ENCODE measurements around the gene ZNF189.

The ZNF189 gene

DNA sequence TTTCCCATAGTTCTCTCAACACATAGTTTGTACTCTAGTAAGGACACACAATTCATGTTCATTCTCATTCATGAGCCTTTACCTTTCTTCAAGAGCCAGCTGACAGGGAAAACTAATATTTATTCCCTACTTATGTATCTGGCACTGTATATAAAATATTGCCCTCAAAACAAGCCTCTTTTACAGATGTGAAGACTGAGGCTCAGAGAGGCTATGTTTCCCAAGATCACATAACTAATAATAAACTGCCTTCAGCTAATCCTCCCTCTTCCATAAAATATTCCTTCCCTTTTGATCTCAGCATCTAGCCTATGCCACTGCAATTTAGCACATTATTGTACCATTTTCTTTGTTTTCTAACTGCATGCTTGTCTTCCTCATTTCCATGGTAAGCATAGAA is 18.7 kb downstream of the ZNF189 start:
- no peak for DNase-seq
- TF ChIP-seq, protein P1, sequence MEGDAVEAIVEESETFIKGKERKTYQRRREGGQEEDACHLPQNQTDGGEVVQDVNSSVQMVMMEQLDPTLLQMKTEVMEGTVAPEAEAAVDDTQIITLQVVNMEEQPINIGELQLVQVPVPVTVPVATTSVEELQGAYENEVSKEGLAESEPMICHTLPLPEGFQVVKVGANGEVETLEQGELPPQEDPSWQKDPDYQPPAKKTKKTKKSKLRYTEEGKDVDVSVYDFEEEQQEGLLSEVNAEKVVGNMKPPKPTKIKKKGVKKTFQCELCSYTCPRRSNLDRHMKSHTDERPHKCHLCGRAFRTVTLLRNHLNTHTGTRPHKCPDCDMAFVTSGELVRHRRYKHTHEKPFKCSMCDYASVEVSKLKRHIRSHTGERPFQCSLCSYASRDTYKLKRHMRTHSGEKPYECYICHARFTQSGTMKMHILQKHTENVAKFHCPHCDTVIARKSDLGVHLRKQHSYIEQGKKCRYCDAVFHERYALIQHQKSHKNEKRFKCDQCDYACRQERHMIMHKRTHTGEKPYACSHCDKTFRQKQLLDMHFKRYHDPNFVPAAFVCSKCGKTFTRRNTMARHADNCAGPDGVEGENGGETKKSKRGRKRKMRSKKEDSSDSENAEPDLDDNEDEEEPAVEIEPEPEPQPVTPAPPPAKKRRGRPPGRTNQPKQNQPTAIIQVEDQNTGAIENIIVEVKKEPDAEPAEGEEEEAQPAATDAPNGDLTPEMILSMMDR (IDR thresholded peaks at IDR 0.05; ENCODE audit: low read depth, low read length, missing control alignments): no peak
- in situ Hi-C loops (cut with HindIII; ENCODE audit: low pct_ligation_motif_present, low sequenced_read_pairs): no loop called here
- H3K4me3 ChIP-seq (ENCODE audit: low read depth, low read length): no peak overlapping the region
- H3K27me3 ChIP-seq (replicated peaks): no peaks in the 10 kb centered on the region
- no peaks in the 10 kb centered on the region for H3K36me3 ChIP-seq (replicated peaks)
- H3K27ac ChIP-seq: no peak overlapping the region

DNA sequence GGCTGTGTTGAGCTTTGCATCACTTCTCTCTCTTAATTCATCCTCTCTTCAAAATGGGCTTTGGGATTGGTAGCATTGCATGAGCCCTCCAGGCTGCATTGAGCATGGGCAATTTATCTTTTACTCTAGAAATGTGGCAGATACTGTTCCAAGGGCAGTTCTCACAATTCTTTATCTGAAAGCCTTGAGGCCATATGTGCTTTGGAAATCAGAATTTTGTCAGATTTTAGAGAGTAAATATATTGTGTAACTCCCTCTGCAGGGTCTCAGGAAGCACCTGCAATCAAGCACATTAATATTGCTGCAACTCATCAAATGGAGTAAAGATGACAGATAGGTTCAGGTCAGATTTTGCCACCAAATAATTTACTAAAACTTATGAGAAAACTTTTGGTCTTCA is 19.3 kb downstream of the ZNF189 start:
- Histone ChIP-seq H3K27ac (no peak overlapping the region), H3K36me3 (replicated peaks) (no peaks in the 10 kb centered on the region), H3K4me3 (ENCODE audit: low read depth, low read length) (no peak overlapping the region), H3K27me3 (replicated peaks) (no peaks in the 10 kb centered on the region)
- TF ChIP-seq, protein P1 (IDR thresholded peaks at IDR 0.05; ENCODE audit: low read depth, low read length, missing control alignments): no peak
- in situ Hi-C loops (cut with HindIII; ENCODE audit: low pct_ligation_motif_present, low sequenced_read_pairs): no loop called here
- DNase-seq: no peak

DNA sequence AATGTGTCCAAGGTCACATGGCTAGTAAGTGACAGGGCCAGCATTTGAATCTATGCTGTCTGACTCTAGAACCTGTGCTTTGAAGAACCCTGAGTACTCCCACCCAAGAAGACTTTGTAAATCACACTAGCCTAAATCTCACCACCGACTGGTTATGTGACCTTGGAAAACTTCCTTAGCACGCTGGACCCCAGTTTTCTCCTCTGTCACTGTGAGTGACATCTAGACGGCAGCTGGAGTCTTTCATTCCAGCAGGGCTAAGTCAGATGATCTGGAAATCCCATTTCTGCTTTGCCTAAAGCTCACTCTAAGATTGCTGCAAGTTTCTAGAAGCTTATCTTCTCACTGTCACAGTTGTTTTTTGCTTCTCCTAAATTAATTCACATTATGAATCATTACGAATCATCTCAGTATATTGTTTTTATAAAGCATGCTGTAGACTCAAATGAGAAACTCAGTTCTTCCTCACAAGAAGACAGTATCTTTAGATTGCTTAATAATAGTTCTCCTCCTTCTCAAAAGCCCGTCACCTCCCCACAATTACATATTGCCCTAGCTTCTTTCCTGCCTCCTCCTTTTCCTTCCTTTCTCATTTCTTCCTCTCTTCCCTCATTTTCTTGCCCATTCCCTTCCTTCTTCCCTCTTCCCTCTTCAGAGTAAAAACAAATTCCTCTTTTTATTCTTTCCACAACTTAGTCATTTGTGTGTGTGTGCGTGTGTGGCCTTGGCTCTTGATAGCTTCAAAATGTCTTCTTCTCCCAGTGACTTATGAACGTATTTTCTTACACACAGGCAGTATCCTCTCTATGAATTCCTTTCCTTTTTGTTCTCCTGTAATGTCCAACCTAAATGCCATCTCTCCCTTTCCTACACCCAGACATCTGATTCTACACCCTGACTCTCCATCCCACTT is 20.1 kb downstream of the ZNF189 start:
- H3K27ac ChIP-seq: peak overlapping the region; percentile 24
- DNase-seq: no peak
- TF ChIP-seq, protein P1 (IDR thresholded peaks at IDR 0.05; ENCODE audit: low read depth, low read length, missing control alignments): no peak
- no peak overlapping the region for H3K4me3 ChIP-seq (ENCODE audit: low read depth, low read length)
- in situ Hi-C loops (cut with HindIII; ENCODE audit: low pct_ligation_motif_present, low sequenced_read_pairs): no loop called here
- no peaks in the 10 kb centered on the region for H3K27me3 ChIP-seq (replicated peaks)
- H3K36me3 ChIP-seq (replicated peaks): no peaks in the 10 kb centered on the region

DNA sequence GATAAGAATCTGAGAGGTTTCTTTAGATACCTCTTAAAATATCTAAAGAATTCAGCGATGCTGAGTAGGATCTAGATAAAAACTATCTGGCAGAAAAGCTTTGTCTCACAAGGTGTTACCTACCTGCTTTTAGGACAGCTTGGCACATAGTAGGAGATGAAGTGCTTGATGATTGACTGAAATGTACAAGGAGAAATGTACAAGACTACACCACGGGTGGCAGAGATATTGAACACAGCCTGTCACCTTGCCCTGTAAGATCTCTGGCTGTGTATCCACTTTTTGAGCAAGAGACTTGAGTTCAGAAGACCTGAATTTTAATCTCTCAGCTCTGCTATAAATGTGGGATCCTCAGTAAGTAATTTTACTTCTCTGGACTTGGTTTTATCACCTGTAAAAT is 21.2 kb downstream of the ZNF189 start:
- no peak for DNase-seq
- no peak overlapping the region for H3K4me3 ChIP-seq (ENCODE audit: low read depth, low read length)
- in situ Hi-C loops (cut with HindIII; ENCODE audit: low pct_ligation_motif_present, low sequenced_read_pairs): no loop called here
- no peaks in the 10 kb centered on the region for H3K27me3 ChIP-seq (replicated peaks)
- H3K36me3 ChIP-seq (replicated peaks): no peaks in the 10 kb centered on the region
- no peak overlapping the region for H3K27ac ChIP-seq
- TF ChIP-seq, protein P1 (IDR thresholded peaks at IDR 0.05; ENCODE audit: low read depth, low read length, missing control alignments): no peak

DNA sequence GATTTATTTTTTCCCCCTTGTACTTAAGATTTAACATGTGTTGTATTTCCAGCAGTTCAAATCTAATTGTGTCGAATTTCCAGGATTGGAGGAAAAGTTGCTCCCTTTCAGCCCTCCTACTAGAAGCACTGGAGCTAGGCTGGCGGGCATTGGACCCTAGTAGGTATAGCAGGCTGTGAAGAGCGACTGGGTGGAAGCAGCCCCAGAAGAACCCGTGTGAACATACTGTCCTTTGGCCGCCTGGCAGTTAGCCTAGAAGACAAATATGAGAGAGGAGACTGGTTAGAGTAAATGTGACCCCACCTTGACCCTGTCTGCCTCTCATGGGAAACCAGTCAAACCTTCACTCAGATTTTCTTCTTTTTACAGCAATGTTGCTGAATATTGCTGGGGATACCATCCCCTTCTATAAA is 23.0 kb downstream of the ZNF189 start:
- Histone ChIP-seq H3K27ac (peak overlapping the region; percentile 46), H3K36me3 (replicated peaks) (no peaks in the 10 kb centered on the region), H3K4me3 (ENCODE audit: low read depth, low read length) (no peak overlapping the region), H3K27me3 (replicated peaks) (no peaks in the 10 kb centered on the region)
- peak; percentile 69 for DNase-seq
- in situ Hi-C loops (cut with HindIII; ENCODE audit: low pct_ligation_motif_present, low sequenced_read_pairs): no loop called here
- TF ChIP-seq, protein P1 (IDR thresholded peaks at IDR 0.05; ENCODE audit: low read depth, low read length, missing control alignments): no peak

Data from brain microvascular endothelial cell (primary cell).